GM12872 (cell line): Measurements from ENCODE around the gene ZCWPW1.

Experiments used
- CTCF ChIP-seq: IDR thresholded peaks from 3 replicates; pipeline ENCODE4 v1.5.1; 2011; ENCODE audit warnings: low read depth, mild to moderate bottlenecking, low read length, moderate library complexity; ENCODE audit not compliant: insufficient read depth

ZCWPW1 gene

GRCh38 chr7:100370303-100370702 lies 58.2 kb downstream of the ZCWPW1 start:
- no peak for TF ChIP-seq CTCF

GRCh38 chr7:100369105-100369504 lies 59.4 kb downstream of the ZCWPW1 start:
- TF ChIP-seq CTCF = no peak

GRCh38 chr7:100367676-100368613 lies 60.6 kb downstream of the ZCWPW1 start:
- TF ChIP-seq CTCF = peak; percentile 18; the same call in 1 of the 3 replicates

GRCh38 chr7:100367251-100367620 lies 61.3 kb downstream of the ZCWPW1 start:
- TF ChIP-seq CTCF = no peak

- no peak for TF ChIP-seq CTCF
These were observed 61.9 kb downstream of the ZCWPW1 start for GRCh38 chr7:100366411-100367250.

GRCh38 chr7:100364480-100364879 lies 64.0 kb downstream of the ZCWPW1 start:
- no peak for TF ChIP-seq CTCF

GRCh38 chr7:100363098-100363497 lies 65.4 kb downstream of the ZCWPW1 start:
- TF ChIP-seq CTCF = no peak
